Spleen (tissue), 11 donors: ENCODE data around the gene CTRL. TPM values are rescaled to one million over a fixed set of nuclear protein-coding genes. Genes with fewer than 3 reads are reported as not detected.
"Not testable (repeated sequence)": the region's sequence is repeated elsewhere in the genome, so short reads cannot be mapped to it uniquely, and the experiment has no call there.

Source experiments
- DNase-seq: peaks from one replicate; pipeline ENCODE4 v3.0.0-alpha.2; 2020
- H3K27ac ChIP-seq, 8 donors: fragments of 200-600 bp; sonication (generic) in 7 of 8; 1 replicate in 4 of 8; 2 replicates in 4 of 8; pipeline versions ENCODE4 v1.5.0 to v1.8.0; 2016 to 2021; ENCODE audit warnings: inconsistent platforms in 4 of 8, mild to moderate bottlenecking in 4 of 8, moderate library complexity in 1 of 8
- H3K27me3 ChIP-seq, 7 donors: fragments of 200-600 bp; sonication (generic) in 6 of 7; replicated peaks in 1 of 7; 1 replicate in 4 of 7; 2 replicates in 3 of 7; pipeline versions ENCODE4 v1.5.0 to v1.8.0; 2016 to 2021; ENCODE audit warnings: inconsistent platforms in 3 of 7, mild to moderate bottlenecking in 1 of 7
- H3K36me3 ChIP-seq, 6 donors: fragments of 200-600 bp; sonication (generic) in 5 of 6; 1 replicate in 4 of 6; 2 replicates in 2 of 6; pipeline versions ENCODE4 v1.5.0 to v1.8.0; 2016 to 2021; ENCODE audit warnings: inconsistent platforms in 2 of 6
- H3K4me1 ChIP-seq, 6 donors: fragments of 200-600 bp; sonication (generic) in 5 of 6; 1 replicate in 3 of 6; 2 replicates in 3 of 6; pipeline versions ENCODE4 v1.5.0 to v1.8.0; 2016 to 2021; ENCODE audit warnings: inconsistent platforms in 3 of 6
- H3K4me3 ChIP-seq, 8 donors: fragments of 200-600 bp; sonication (generic) in 7 of 8; 1 replicate in 4 of 8; 2 replicates in 4 of 8; pipeline versions ENCODE4 v1.5.0 to v1.8.0; 2016 to 2021; ENCODE audit warnings: inconsistent platforms in 4 of 8, mild to moderate bottlenecking in 4 of 8, moderate library complexity in 2 of 8
- H3K9me3 ChIP-seq, 8 donors: fragments of 200-600 bp; sonication (generic) in 7 of 8; 1 replicate in 4 of 8; 2 replicates in 4 of 8; pipeline versions ENCODE4 v1.5.0 to v1.8.0; 2016 to 2021; ENCODE audit warnings: inconsistent platforms in 4 of 8
- CTCF ChIP-seq, 11 experiments: fragments of 200-600 bp in 7 of 11; fragments of 450-650 bp in 4 of 11; sonication (generic) in 4 of 11; IDR thresholded peaks in 8 of 11; conservative IDR thresholded peaks in 3 of 11; 1 replicate in 7 of 11; 2 replicates in 4 of 11; pipeline versions ENCODE4 v1.4.0 to v1.8.0; 2016 to 2021; ENCODE audit warnings: antibody characterized with exemption in 11 of 11, inconsistent platforms in 4 of 11, mild to moderate bottlenecking in 1 of 11
- POLR2A ChIP-seq, 3 donors: fragments of 450-650 bp; IDR thresholded peaks; one replicate each; pipeline ENCODE4 v1.5.1; 2017; ENCODE audit warnings: antibody characterized with exemption in 3 of 3, mild to moderate bottlenecking in 1 of 3
- POLR2AphosphoS5 ChIP-seq, 3 donors: sonication (generic); formaldehyde crosslinking; IDR thresholded peaks; one replicate each; pipeline ENCODE4 v1.5.1; 2017; ENCODE audit warnings: antibody characterized with exemption in 3 of 3
- WGBS, 5 donors: extraction: QIAGEN DNeasy Blood & Tissue Kit in 3 of 5; methylation state at CpG; one replicate each; pipeline versions ENCODE4 v1.1.5 to v1.1.7; 2013 to 2018; 5-methylcytosine and 5-hydroxymethylcytosine counted together
- intact Hi-C: fragments of 100-400 bp; cut with DNase I; formaldehyde crosslinking; loops from one replicate; pipeline ENCODE4 v1.15.0; 2023; ENCODE audit warnings: low total_unique reads
- polyA plus RNA-seq, 3 donors: library from polyadenylated mRNA; stranded (reverse); fragments of 200-250 nt; gene quantifications; one replicate each; pipeline ENCODE4 v1.2.1, GENCODE V29; 2013
- total RNA-seq, 7 donors: library from RNA; depleted of rRNA in 3 of 7; stranded (reverse); fragments of >200 nt in 3 of 7; fragmentation: NEBNext Ultra II Directional in 4 of 7; extraction: Animal tissue kit (Norgen Biotek cat#: 25700) in 4 of 7; gene quantifications; one replicate each; pipeline versions ENCODE4 v1.1.0 to v1.2.1, GENCODE V29; 2016 to 2021
- donor health status: healthy with polysubstance abuse.
- donor health status: DM: no; HTN: no; CAD: no; lungs with moderate emphysema.
- donor health status: DM: no; HTN: no; CAD: no.
- donor health status: Bipolar disorder and iron deficiency.
- donor health status: healthy.
- donor health status: DM: no; HTN: no; CAD: no.
- donor health status: DM: yes; HTN: yes; CAD: no.

The CTRL gene
- total and polyA plus RNA-seq, 10 donors: 2.0 to 10.3 (median 4.7) TPM

- TF ChIP-seq POLR2AphosphoS5 (IDR thresholded peaks at IDR 0.05): no peak
- no peak for TF ChIP-seq CTCF (IDR thresholded peaks at IDR 0.05 in 8 of 11, conservative IDR thresholded peaks at IDR 0.05 in 3 of 11)
- TF ChIP-seq POLR2A (IDR thresholded peaks at IDR 0.05): no peak
- Histone ChIP-seq H3K27ac (no peak overlapping the region), H3K27me3 (no peaks in the 10 kb centered on the region), H3K9me3 (no peaks in the 10 kb centered on the region), H3K4me1 (no peaks in the 10 kb centered on the region), H3K36me3 (no peaks in the 10 kb centered on the region), H3K4me3 (no peak overlapping the region)
- DNase-seq: no peak
- WGBS, 5 donors: 90 to 100% (median 98%) methylated on average over 1 to 2 of the region's 2 CpGs
- intact Hi-C loops: no loop called here
These were observed 44.5 kb upstream of the CTRL start for GRCh38 chr16:67976205-67976604.

GRCh38 chr16:67975321-67976105 lies 43.9 kb upstream of the CTRL start:
- 65 to 77% (median 74%) methylated on average over 14 of the region's 14 CpGs for WGBS, 5 donors

GRCh38 chr16:67972285-67972684 lies 40.6 kb upstream of the CTRL start:
- 89 to 98% (median 92%) methylated on average over 7 of the region's 7 CpGs for WGBS, 5 donors
- DNase-seq, H3K27ac ChIP-seq, H3K9me3 ChIP-seq, H3K4me3 ChIP-seq, H3K27me3 ChIP-seq, intact Hi-C loops, H3K36me3 ChIP-seq: not testable (repeated sequence)
- peaks cover 4 to 19% (median 14%) of the 10 kb centered on the region in 6 donors for H3K4me1 ChIP-seq

More at GRCh38 chr16:67975321-67976105, 43.9 kb upstream of the CTRL start:
- intact Hi-C loops: no loop called here
- Histone ChIP-seq H3K4me1 (no peaks in the 10 kb centered on the region), H3K27me3 (no peaks in the 10 kb centered on the region), H3K27ac (no peak overlapping the region), H3K36me3 (no peaks in the 10 kb centered on the region), H3K9me3 (no peaks in the 10 kb centered on the region), H3K4me3 (no peak overlapping the region)
- DNase-seq: peak; percentile 66
- TF ChIP-seq CTCF (IDR thresholded peaks at IDR 0.05 in 8 of 11, conservative IDR thresholded peaks at IDR 0.05 in 3 of 11) (no peak), POLR2AphosphoS5 (IDR thresholded peaks at IDR 0.05) (no peak), POLR2A (IDR thresholded peaks at IDR 0.05) (no peak)

GRCh38 chr16:67971111-67971510 lies 39.4 kb upstream of the CTRL start:
- DNase-seq: no peak
- Histone ChIP-seq H3K36me3 (no peaks in the 10 kb centered on the region), H3K27ac (no peak overlapping the region), H3K27me3 (no peaks in the 10 kb centered on the region), H3K4me1 (peaks cover 16 to 31% (median 26%) of the 10 kb centered on the region in 6 donors), H3K9me3 (no peaks in the 10 kb centered on the region), H3K4me3 (no peak overlapping the region)
- no peak for TF ChIP-seq CTCF (IDR thresholded peaks at IDR 0.05 in 8 of 11, conservative IDR thresholded peaks at IDR 0.05 in 3 of 11)
- no peak for TF ChIP-seq POLR2A (IDR thresholded peaks at IDR 0.05)
- TF ChIP-seq POLR2AphosphoS5 (IDR thresholded peaks at IDR 0.05): no peak
- 93 to 96% (median 96%) methylated on average over 9 of the region's 9 CpGs for WGBS, 5 donors
- intact Hi-C loops: no loop called here
